WTC11 (cell line): ENCODE measurements around the gene GPS2.

ENCODE experiments used
- TCF7 ChIP-seq: sonication (generic); formaldehyde crosslinking; IDR thresholded peaks from 2 replicates; pipeline ENCODE4 v1.8.0; 2022; ENCODE audit warnings: mild to moderate bottlenecking, low read depth, missing genetic modification reagents, moderate library complexity
- TF ChIP-seq, protein P1 (sequence below): sonication (generic); formaldehyde crosslinking; IDR thresholded peaks from 2 replicates; pipeline ENCODE4 v1.8.0; 2022; ENCODE audit warnings: mild to moderate bottlenecking, missing genetic modification reagents

DNA sequence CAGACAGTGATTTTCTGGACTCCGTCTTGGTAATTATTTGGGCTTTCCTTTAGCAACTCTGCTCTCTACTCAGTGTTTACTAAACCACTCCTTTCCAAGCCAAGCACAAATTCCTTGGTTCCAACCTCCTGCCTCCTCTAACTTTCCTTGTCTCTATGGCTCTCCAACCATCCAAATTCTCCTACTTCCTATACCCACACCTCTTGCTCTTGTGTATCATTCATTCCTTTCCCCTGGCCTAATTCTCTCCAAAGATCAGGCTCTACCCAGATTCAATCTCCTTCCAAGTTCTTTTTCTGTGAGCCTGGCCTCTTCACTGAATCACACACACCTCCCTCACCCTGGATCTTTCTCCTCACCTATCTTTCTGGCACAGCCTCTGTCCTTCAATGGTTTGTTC lies 12.8 kb upstream of the GPS2 start:
- no peak for TF ChIP-seq TCF7 (CRISPR knock-in tag)
- TF ChIP-seq, protein P1, sequence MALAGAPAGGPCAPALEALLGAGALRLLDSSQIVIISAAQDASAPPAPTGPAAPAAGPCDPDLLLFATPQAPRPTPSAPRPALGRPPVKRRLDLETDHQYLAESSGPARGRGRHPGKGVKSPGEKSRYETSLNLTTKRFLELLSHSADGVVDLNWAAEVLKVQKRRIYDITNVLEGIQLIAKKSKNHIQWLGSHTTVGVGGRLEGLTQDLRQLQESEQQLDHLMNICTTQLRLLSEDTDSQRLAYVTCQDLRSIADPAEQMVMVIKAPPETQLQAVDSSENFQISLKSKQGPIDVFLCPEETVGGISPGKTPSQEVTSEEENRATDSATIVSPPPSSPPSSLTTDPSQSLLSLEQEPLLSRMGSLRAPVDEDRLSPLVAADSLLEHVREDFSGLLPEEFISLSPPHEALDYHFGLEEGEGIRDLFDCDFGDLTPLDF (CRISPR knock-in tag): no peak
